MM.1S (cell line): Measurements from ENCODE around the gene CCDC126.

Experiments
- EZH2 ChIP-seq: fragments of 300-600 bp; sonication (generic); optimal IDR thresholded peaks from 2 replicates; pipeline ENCODE3; 2017; ENCODE audit warnings: low read depth, mild to moderate bottlenecking, antibody characterized with exemption, low read length, mixed read lengths
- EZH2phosphoT487 ChIP-seq: fragments of 300-600 bp; sonication (generic); IDR thresholded peaks from 2 replicates; pipeline ENCODE4 v1.6.1; 2018; ENCODE audit warnings: antibody characterized with exemption, low read length
- TF ChIP-seq, protein P1 (sequence below): fragments of 300-600 bp; sonication (generic); IDR thresholded peaks from 2 replicates; pipeline ENCODE4 v1.5.1; 2016; ENCODE audit warnings: antibody characterized with exemption, low read length, mixed read lengths

GRCh38 chr7:23594879-23595604 lies 2.1 kb upstream of the CCDC126 start:
- TF ChIP-seq, protein P1, sequence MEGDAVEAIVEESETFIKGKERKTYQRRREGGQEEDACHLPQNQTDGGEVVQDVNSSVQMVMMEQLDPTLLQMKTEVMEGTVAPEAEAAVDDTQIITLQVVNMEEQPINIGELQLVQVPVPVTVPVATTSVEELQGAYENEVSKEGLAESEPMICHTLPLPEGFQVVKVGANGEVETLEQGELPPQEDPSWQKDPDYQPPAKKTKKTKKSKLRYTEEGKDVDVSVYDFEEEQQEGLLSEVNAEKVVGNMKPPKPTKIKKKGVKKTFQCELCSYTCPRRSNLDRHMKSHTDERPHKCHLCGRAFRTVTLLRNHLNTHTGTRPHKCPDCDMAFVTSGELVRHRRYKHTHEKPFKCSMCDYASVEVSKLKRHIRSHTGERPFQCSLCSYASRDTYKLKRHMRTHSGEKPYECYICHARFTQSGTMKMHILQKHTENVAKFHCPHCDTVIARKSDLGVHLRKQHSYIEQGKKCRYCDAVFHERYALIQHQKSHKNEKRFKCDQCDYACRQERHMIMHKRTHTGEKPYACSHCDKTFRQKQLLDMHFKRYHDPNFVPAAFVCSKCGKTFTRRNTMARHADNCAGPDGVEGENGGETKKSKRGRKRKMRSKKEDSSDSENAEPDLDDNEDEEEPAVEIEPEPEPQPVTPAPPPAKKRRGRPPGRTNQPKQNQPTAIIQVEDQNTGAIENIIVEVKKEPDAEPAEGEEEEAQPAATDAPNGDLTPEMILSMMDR: no peak
- no peak for TF ChIP-seq EZH2
- TF ChIP-seq EZH2phosphoT487: no peak
